CD4-positive, alpha-beta T cell treated with Interleukin-10 for 1 hour (primary cell): ENCODE results near the gene SYNPO.

Source experiments
- DNase-seq: peaks from one replicate; pipeline ENCODE4 v3.0.0-alpha.2; 2020

SYNPO gene

GRCh38 chr5:150642991-150643710, 2.7 kb downstream of the SYNPO start:
- no peak for DNase-seq

DNA sequence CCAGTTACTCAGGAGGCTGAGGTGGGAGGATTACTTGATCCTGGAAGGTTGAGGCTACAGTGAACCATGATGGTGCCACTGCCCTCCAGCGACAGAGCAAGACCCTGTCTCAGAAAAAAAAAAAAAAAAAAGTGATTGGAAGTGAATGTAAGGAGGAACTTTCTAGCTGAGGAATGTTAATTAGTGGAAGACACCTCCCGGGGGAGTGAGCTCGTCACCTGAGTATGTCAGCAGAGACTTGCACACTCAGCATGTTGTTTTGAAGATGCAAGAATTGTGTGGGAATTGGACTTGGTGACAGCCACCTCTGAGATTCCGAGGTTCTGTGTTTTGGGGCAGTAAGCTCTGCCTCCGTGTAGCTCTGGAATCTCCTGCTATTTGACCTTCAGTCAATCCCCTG, 3.6 kb downstream of the SYNPO start:
- no peak for DNase-seq

DNA sequence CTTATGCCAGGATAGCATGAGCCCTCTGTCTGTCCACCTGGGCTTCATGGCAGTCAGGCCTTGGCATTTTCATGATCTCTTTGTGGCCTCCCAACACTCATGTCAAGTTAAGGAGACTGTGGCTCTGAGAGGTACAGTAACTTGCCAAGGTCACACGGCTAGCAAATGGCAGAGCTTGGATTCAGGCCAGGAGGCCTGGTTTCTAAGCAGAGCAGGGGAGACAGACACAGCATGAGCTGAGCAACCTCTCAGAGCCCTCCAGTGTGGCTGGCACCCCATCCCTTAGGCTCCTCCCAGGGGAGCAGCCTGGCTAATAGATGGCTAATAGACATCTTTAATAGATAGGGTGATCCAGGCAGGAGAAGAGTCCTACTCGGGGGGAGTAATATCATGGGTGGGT, 4.1 kb downstream of the SYNPO start:
- no peak for DNase-seq

DNA sequence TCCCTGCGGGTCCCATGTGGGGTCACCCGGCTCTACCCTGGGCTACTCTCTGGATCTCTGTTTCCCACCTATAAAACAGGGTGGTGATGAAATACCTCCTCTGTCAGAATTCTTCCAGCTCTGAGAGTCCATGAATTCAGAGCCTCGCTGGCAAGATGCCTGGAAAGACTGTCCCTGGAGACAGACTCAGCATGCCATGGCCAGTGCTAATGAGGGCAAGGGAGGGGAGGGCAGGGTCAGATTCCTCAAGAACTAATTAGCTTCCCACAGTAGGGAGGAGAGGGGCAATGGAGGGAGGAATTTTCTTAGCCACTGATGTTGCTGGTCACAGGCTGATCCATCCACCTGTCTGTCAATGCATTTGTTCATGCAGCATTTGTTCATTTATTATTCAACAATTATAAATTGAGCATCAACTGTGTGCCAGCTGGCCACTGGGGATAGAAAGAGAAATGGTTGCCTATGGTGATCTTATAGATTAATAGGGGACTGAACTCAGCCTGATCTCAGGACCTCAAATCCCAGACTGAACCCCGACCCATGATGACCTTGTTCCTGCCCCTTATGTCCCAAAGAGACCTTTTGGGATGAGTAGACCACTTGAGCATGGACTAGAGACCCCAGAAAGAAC, 4.7 kb downstream of the SYNPO start:
- DNase-seq, result no peak

- no peak for DNase-seq
Observed at GRCh38 chr5:150647275-150648251, 7.1 kb downstream of the SYNPO start.

DNA sequence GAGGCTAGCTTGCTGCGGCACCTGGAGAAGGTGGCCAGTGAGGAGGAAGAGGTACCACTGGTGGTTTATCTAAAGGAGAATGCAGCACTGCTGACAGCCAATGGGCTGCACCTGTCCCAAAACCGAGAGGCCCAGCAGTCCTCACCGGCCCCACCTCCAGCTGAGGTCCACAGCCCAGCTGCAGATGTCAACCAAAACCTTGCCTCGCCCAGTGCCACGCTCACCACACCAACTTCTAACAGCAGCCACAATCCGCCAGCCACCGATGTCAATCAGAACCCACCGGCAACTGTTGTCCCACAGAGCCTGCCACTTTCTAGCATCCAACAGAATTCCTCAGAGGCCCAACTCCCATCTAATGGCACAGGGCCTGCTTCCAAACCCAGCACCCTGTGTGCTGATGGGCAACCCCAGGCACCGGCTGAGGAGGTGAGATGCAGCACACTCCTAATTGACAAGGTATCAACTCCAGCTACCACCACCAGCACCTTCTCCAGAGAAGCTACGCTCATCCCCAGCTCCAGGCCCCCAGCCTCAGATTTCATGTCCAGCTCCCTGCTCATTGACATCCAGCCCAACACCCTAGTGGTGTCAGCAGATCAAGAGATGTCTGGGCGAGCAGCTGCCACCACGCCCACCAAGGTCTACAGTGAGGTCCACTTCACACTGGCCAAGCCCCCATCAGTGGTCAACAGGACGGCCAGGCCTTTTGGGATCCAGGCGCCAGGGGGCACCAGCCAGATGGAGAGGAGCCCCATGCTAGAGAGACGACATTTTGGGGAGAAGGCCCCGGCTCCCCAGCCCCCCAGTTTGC, 8.0 kb downstream of the SYNPO start:
- no peak for DNase-seq

DNA sequence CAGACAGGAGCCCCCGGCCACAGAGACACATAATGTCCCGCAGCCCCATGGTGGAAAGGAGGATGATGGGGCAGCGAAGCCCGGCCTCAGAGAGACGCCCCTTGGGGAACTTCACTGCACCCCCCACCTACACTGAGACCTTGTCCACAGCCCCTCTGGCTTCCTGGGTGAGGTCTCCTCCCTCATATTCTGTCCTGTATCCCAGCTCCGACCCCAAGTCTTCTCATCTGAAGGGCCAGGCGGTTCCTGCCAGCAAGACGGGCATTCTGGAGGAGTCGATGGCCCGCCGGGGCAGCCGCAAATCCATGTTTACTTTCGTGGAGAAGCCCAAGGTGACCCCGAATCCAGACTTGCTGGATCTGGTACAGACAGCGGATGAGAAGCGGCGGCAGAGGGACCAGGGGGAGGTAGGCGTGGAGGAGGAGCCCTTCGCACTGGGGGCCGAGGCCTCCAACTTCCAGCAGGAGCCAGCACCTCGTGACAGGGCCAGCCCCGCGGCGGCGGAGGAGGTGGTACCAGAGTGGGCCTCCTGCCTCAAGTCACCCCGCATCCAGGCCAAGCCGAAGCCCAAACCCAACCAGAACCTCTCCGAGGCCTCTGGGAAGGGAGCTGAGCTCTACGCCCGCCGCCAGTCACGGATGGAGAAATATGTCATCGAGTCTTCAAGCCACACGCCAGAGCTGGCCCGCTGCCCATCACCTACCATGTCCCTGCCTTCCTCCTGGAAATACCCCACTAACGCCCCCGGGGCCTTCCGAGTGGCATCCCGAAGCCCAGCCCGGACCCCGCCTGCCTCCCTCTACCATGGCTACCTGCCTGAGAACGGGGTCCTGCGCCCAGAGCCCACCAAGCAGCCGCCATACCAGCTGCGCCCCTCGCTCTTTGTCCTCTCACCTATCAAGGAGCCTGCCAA, 8.9 kb downstream of the SYNPO start:
- no peak for DNase-seq

DNA sequence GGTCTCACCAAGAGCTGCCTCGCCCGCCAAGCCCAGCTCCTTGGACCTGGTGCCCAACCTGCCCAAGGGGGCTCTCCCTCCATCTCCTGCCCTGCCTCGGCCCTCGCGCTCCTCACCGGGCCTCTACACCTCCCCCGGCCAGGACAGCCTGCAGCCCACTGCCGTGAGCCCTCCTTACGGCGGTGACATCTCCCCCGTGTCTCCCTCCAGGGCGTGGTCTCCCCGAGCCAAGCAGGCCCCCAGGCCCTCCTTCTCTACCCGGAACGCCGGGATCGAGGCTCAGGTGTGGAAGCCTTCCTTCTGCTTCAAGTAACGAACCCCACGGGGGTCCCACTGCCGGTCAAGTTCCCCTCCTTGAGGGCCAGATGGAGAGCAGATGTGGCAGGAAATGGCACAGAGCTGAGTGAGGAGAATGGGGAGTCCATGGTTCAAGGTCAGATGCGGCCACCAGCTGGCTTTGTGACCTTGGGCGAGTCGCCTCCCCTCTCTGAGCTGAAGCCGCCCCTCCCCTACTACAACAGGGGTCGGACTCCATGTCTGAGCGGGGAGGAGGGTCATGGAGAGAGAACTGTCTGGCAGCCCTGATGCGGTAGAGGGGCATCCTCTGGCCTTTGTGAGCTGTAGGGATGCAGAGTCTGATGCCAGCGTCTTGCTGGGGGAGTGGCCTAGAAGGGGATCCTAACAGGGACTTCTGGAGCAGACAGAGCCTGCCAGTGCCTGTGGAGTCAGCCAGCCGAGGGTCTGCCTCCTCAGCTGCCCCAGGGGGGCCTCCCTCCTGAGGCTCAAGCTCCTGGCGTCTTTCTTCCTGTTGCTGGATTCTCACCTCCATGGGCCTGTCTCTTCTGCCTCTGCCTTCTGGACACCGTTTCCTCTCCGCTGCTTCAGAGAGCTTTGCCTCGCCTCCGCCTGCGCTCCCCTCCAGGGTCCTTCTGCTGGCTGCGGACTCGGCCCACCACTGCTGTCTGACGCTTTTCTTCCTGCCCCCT, 9.9 kb downstream of the SYNPO start:
- no peak for DNase-seq

DNA sequence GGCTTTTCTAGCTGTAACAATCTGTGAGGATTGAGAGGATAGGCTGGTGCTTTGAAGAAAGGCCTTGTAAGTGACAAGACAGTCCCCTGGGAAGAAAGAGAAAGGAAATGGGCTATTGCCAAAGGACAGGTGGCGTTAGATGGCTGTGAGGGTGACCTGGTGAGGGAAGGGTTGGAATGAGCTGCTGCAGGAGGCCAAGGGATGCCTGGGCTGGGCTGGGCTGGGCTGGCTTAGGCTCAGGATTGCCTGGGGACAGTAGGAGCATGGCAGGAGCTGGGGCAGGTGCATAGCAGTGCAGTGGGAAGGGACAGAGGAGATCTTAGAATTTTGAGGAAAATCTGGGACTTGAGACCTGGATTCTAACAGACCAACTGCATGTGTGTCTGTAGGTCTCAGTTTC, 10.9 kb downstream of the SYNPO start:
- DNase-seq, result no peak

- no peak for DNase-seq
Observed at GRCh38 chr5:150651924-150652671, 11.6 kb downstream of the SYNPO start.

GRCh38 chr5:150653145-150653761, 12.8 kb downstream of the SYNPO start:
- DNase-seq, result no peak

DNA sequence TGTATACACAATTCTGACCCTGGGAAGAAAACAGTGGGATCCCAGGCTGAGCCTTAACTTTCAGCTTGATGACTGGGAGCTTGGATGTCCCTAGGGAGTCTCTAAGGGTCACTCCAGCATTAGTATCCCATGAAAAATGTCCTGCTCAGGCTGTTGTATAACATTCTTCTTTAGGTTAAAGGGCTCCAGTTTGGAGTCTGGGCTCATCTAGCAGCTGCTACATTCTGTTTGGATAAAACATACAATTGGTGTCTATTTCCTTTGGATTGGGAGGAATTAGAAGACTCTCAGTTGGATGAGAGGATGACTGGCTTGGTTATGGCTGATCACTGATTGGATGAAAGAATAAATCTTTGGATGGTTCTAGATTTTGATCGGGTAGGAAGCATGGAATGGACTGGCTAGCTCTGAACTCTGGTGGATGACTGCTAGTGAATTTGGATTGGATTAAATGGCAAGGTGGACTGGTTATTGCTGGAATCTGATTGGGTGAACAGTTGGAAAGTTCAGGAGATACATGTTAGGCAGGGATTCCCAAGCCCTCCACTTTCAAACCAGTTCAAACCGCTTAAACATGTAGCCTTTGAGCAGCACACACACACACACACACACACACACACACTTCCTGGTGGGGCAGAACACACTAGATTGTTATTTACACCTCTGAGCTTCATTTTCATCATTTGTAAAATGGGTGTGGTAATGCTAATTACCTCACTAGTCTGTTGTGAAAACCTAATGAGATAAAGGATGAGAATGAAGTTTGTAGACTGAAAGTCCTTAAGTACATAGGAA, 13.5 kb downstream of the SYNPO start:
- DNase-seq, result peak; percentile 9

DNA sequence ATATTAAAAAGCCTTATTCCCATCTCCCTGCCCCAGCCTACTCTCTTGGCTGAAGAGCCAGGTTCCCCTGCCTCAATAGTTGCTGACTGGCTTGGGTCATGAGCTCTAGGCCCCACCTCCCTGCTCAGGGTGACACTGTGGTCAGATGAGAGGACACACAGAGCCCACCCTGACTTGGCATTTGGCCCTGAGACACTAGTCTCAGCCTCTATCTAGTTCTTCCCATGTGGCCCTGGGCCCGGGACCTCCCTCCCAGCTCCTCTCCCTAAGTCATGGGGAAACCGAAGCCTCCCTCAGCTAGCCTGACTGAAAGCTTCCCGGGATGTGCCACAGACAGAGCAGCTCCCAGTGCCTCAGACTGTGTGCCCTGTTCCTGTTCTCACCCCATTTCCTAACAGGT, 14.8 kb downstream of the SYNPO start:
- no peak for DNase-seq

DNA sequence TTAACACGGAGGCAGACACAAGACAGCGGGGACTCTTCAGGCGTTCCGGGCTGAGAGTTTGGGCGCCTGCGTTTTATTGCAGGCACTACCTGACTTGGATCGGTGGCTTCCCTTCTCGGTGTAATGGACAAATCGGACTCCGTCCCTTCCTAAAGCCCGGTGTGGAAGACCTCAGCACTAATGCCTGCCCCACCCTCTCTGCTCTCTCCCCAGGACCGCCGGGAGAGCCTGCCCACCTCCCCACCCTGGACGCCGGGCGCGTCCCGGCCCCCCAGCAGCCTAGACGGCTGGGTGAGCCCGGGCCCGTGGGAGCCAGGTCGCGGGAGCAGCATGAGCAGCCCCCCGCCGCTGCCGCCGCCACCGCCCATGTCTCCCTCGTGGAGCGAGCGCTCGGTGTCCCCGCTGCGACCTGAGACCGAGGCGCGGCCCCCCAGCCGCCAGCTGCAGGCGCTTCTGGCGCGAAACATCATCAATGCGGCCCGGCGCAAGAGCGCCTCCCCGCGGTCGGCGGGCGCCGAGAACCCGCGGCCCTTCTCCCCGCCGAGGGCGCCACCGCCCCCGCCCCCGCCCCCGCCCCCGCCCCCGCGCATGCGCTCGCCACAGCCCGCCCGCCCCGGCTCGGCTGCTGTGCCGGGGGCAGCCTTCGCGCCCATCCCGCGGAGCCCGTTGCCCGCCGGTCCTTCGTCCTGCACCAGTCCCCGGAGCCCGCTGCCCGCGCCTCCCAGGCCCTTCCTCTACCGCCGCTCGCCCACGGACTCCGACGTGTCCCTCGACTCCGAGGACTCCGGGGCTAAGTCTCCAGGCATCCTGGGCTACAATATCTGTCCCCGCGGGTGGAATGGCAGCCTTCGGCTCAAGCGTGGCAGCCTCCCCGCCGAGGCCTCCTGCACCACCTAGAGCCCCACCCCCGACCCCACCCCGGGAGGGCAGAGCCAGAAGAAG, 16.0 kb downstream of the SYNPO start:
- peak; percentile 88 for DNase-seq

GRCh38 chr5:150658121-150658520, 17.7 kb downstream of the SYNPO start:
- no peak for DNase-seq

- no peak for DNase-seq
Observed at GRCh38 chr5:150658699-150659265, 18.3 kb downstream of the SYNPO start.
